GM12878 (cell line): Measurements from ENCODE around the gene RND2.

ENCODE experiments used
- ATF2 ChIP-seq: IDR thresholded peaks from 2 replicates; pipeline ENCODE4 v1.6.1; 2012; ENCODE audit warnings: low read length, inconsistent platforms
- CTCF ChIP-seq, 3 experiments: IDR thresholded peaks in 2 of 3; conservative IDR thresholded peaks in 1 of 3; 2 replicates each; pipeline ENCODE4 v1.5.1; 2011; ENCODE audit warnings: low read depth in 3 of 3, low read length in 3 of 3, mild to moderate bottlenecking in 3 of 3, control low read depth in 2 of 3, moderate library complexity in 2 of 3, inconsistent platforms in 1 of 3, mixed read lengths in 1 of 3; ENCODE audit not compliant: control insufficient read depth in 2 of 3, insufficient read depth in 1 of 3; ENCODE audit errors: extremely low read depth in 1 of 3
- MEF2A ChIP-seq: IDR thresholded peaks from 2 replicates; pipeline ENCODE4 v1.6.1; 2011; ENCODE audit warnings: low read depth, mild to moderate bottlenecking, low read length, moderate library complexity; ENCODE audit not compliant: insufficient read depth
- TARDBP ChIP-seq: IDR thresholded peaks from 2 replicates; pipeline ENCODE4 v1.6.1; 2016; ENCODE audit warnings: borderline replicate concordance
- ZNF274 ChIP-seq: IDR thresholded peaks from one replicate; pipeline ENCODE4 v1.8.0; 2011; ENCODE audit not compliant: insufficient read length, insufficient read depth

GRCh38 chr17:43056051-43056450 lies 31.0 kb downstream of the RND2 start:
- no peak for TF ChIP-seq ZNF274
- TF ChIP-seq CTCF (IDR thresholded peaks at IDR 0.05 in 2 of 3, conservative IDR thresholded peaks at IDR 0.05 in 1 of 3; ENCODE audit: control insufficient read depth in 2 of 3, extremely low read depth in 1 of 3, insufficient read depth in 1 of 3, low read depth in 3 of 3, low read length in 3 of 3) = no peak
- no peak for TF ChIP-seq TARDBP
- no peak for TF ChIP-seq ATF2
- no peak for TF ChIP-seq MEF2A
